ENCODE measurements around the gene ERO1B.

DNA sequence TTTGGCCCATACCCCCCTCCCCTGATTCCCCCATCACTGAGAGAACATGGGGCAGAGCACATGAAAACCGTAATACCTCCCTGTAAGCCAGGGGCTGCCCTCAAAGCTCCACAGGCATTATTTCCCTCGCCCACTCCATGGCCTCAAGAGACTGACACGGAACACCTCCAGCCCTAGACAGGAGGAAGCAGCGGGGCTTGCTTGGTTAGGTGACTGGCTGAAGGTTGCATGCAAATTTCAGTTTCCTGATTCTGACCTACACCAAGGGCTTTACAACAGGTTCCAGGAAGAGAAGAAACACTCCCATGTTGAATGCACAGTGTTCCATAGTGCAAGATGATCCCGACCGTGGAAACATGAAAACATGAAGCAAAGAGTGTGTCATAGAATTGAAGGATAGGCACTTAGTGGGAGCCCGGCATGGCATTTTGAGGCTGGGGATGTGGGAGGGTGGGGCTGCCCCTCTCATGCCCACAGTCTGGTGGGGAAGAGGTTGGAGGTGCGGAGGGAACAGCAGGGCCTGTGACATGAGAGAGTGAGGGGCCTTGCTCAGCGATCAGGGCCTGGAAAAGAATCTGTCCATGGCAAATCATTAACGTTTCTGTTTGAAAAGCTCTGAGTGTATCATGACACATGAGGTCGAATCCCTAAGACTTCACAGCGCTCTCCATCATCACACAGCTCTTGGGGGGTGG lies 106.0 kb downstream of the ERO1B start:
- TF ChIP-seq, protein P1, sequence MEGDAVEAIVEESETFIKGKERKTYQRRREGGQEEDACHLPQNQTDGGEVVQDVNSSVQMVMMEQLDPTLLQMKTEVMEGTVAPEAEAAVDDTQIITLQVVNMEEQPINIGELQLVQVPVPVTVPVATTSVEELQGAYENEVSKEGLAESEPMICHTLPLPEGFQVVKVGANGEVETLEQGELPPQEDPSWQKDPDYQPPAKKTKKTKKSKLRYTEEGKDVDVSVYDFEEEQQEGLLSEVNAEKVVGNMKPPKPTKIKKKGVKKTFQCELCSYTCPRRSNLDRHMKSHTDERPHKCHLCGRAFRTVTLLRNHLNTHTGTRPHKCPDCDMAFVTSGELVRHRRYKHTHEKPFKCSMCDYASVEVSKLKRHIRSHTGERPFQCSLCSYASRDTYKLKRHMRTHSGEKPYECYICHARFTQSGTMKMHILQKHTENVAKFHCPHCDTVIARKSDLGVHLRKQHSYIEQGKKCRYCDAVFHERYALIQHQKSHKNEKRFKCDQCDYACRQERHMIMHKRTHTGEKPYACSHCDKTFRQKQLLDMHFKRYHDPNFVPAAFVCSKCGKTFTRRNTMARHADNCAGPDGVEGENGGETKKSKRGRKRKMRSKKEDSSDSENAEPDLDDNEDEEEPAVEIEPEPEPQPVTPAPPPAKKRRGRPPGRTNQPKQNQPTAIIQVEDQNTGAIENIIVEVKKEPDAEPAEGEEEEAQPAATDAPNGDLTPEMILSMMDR (IDR thresholded peaks at IDR 0.05), result no peak
- no peak for TF ChIP-seq POLR2A (IDR thresholded peaks at IDR 0.05)

All from thyroid gland (tissue), 4 donors.